ENCODE data around the gene PITPNM2. TPM values are rescaled to one million over a fixed set of nuclear protein-coding genes. Genes with fewer than 3 reads are reported as not detected.

Gene PITPNM2
- total and polyA plus RNA-seq, 2 experiments from 2014 or later = 0.82 to 3.0 TPM

DNA sequence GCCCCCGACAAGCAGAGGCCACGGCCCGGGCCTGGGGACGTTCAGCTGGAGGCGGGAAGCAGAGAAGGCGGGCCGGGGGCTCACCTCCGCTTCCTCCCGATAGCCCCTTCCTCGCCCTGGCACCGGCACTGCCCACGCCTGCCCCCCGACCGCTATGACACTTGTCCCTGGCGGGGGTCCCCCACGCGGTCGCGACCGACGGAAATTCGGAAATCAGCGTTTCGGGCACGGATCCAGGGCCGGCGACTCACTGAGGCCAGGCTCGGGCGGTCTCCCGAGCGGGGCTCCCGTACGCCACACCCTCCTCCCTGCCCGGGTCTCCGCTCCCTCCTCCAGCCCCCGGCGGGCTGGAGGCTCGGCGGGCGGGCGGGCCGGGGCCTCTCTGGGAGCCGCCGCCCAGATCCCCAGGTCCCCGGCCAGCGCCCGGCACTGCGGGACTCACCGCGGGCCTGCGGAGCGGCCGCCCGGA is 581 bp downstream of the PITPNM2 start:
- H4K20me1 ChIP-seq (replicated peaks; ENCODE audit: insufficient read depth) = 0 out of 2 replicates have a peak, but pooled peaks cover 5% of the 10 kb centered on the region
- no peak overlapping the region for H3K27ac ChIP-seq (ENCODE audit: low read depth)
- DNase-seq (ENCODE audit: low spot score) (peak; percentile 55), ATAC-seq (peak; percentile 41)
- Mint-ChIP-seq H3K27me3 (ENCODE audit: insufficient read depth, low read depth, poor library complexity) (peaks cover 36% of the 10 kb centered on the region), H3K4me1 (peaks cover 43% of the 10 kb centered on the region), H3K9me3 (0 out of 3 replicates have a peak, but pooled peaks cover 3% of the 10 kb centered on the region), H3K36me3 (ENCODE audit: low read depth) (peaks cover 2% of the 10 kb centered on the region; the same call in 1 of the 3 replicates), H3K4me3 (peak overlapping the region; percentile 80), H3K27ac (no peak overlapping the region)
- no peaks in the 10 kb centered on the region for H3K79me2 ChIP-seq (replicated peaks; ENCODE audit: insufficient read depth)
- peak overlapping the region; percentile 73 for H3K4me3 ChIP-seq
- peak overlapping the region; percentile 84 for H3K4me2 ChIP-seq
- H3K27me3 ChIP-seq (ENCODE audit: insufficient read depth) = peaks cover 52% of the 10 kb centered on the region
- TF ChIP-seq EZH2phosphoT487 (IDR thresholded peaks at IDR 0.05; ENCODE audit: unreplicated experiment) = peak; percentile 36
- TF ChIP-seq JUNB (IDR thresholded peaks at IDR 0.05; ENCODE audit: unreplicated experiment) = no peak
- peak overlapping the region; percentile 88 for H2AFZ ChIP-seq
- H3K36me3 ChIP-seq (ENCODE audit: insufficient read depth) = no peaks in the 10 kb centered on the region; the same call in 1 of the 2 replicates
- H3K4me1 ChIP-seq (ENCODE audit: insufficient read depth) = peaks cover 40% of the 10 kb centered on the region
- peaks cover 19% of the 10 kb centered on the region; the same call in 1 of the 2 replicates for H3F3A ChIP-seq (replicated peaks; ENCODE audit: low read depth)
- H3K9me2 ChIP-seq (ENCODE audit: insufficient read depth) = no peaks in the 10 kb centered on the region

DNA sequence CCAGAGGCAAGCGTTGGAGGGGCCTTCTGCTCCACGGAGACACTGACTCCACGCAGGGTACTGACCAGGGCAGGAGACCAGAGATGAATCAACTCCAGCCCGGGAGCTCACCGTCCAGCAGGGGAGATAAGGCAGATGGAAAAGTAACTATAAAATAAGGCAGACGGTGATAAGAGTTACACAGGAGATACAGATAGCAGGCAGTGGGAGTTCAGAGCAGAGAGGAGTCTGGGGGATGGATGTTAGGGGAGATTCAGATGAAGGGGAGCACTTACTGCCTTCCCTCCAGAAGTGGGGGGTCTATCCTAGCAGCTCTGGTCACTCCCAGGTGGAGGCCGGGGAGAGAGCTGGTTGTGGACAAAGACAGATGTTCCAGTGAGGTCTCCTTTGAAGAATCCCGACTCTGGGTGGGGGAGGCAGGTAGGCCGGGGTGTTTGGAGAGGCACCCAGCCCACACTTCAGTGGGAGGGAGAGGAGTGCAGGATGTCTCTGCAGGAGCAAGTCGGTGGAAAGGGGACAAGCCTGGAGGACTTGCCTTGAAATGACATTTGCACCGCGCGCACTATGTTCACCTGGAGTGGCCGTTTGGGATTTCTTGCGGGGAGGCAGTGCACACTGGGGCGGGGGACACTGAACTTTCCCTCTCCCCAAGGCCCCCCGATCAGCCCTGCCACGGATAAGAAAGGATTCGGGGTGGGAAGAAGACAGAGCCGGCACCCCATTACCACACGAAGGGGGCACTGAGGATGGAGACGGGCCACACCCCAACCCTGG is 1.2 kb downstream of the PITPNM2 start:
- H2AFZ ChIP-seq = peak overlapping the region; percentile 88
- peaks cover 35% of the 10 kb centered on the region for H3K4me1 ChIP-seq (ENCODE audit: insufficient read depth)
- 0 out of 2 replicates have a peak, but pooled peaks cover 5% of the 10 kb centered on the region for H4K20me1 ChIP-seq (replicated peaks; ENCODE audit: insufficient read depth)
- no peaks in the 10 kb centered on the region for H3K9me2 ChIP-seq (ENCODE audit: insufficient read depth)
- ATAC-seq (no peak), DNase-seq (ENCODE audit: low spot score) (peak; percentile 17)
- H3K4me2 ChIP-seq = peak overlapping the region; percentile 84
- peaks cover 36% of the 10 kb centered on the region for H3K27me3 Mint-ChIP-seq (ENCODE audit: insufficient read depth, low read depth, poor library complexity)
- TF ChIP-seq, protein P1, sequence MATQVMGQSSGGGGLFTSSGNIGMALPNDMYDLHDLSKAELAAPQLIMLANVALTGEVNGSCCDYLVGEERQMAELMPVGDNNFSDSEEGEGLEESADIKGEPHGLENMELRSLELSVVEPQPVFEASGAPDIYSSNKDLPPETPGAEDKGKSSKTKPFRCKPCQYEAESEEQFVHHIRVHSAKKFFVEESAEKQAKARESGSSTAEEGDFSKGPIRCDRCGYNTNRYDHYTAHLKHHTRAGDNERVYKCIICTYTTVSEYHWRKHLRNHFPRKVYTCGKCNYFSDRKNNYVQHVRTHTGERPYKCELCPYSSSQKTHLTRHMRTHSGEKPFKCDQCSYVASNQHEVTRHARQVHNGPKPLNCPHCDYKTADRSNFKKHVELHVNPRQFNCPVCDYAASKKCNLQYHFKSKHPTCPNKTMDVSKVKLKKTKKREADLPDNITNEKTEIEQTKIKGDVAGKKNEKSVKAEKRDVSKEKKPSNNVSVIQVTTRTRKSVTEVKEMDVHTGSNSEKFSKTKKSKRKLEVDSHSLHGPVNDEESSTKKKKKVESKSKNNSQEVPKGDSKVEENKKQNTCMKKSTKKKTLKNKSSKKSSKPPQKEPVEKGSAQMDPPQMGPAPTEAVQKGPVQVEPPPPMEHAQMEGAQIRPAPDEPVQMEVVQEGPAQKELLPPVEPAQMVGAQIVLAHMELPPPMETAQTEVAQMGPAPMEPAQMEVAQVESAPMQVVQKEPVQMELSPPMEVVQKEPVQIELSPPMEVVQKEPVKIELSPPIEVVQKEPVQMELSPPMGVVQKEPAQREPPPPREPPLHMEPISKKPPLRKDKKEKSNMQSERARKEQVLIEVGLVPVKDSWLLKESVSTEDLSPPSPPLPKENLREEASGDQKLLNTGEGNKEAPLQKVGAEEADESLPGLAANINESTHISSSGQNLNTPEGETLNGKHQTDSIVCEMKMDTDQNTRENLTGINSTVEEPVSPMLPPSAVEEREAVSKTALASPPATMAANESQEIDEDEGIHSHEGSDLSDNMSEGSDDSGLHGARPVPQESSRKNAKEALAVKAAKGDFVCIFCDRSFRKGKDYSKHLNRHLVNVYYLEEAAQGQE (IDR thresholded peaks at IDR 0.05; ENCODE audit: unreplicated experiment) = no peak
- TF ChIP-seq, protein P2, sequence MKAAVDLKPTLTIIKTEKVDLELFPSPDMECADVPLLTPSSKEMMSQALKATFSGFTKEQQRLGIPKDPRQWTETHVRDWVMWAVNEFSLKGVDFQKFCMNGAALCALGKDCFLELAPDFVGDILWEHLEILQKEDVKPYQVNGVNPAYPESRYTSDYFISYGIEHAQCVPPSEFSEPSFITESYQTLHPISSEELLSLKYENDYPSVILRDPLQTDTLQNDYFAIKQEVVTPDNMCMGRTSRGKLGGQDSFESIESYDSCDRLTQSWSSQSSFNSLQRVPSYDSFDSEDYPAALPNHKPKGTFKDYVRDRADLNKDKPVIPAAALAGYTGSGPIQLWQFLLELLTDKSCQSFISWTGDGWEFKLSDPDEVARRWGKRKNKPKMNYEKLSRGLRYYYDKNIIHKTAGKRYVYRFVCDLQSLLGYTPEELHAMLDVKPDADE (IDR thresholded peaks at IDR 0.05) = no peak
- TF ChIP-seq EZH2 (IDR thresholded peaks at IDR 0.05; ENCODE audit: low read depth, unreplicated experiment) (peak; percentile 52), ZNF331 (CRISPR knock-in tag; IDR thresholded peaks at IDR 0.05; ENCODE audit: low read depth) (no peak)
- H3K79me2 ChIP-seq (replicated peaks; ENCODE audit: insufficient read depth) = no peaks in the 10 kb centered on the region
- peaks cover 2% of the 10 kb centered on the region; the same call in 1 of the 3 replicates for H3K36me3 Mint-ChIP-seq (ENCODE audit: low read depth)
- H3K9me3 Mint-ChIP-seq = 0 out of 3 replicates have a peak, but pooled peaks cover 3% of the 10 kb centered on the region
- peaks cover 52% of the 10 kb centered on the region for H3K27me3 ChIP-seq (ENCODE audit: insufficient read depth)
- no peaks in the 10 kb centered on the region; the same call in 1 of the 2 replicates for H3K36me3 ChIP-seq (ENCODE audit: insufficient read depth)
- H3K4me3 ChIP-seq = peak overlapping the region; percentile 73
- no peak overlapping the region for H3K27ac Mint-ChIP-seq
- H3K4me3 Mint-ChIP-seq = peak overlapping the region; percentile 80
- H3K4me1 Mint-ChIP-seq = peaks cover 41% of the 10 kb centered on the region
- H3F3A ChIP-seq (replicated peaks; ENCODE audit: low read depth) = peaks cover 19% of the 10 kb centered on the region; the same call in 1 of the 2 replicates
- no peak overlapping the region for H3K27ac ChIP-seq (ENCODE audit: low read depth)

Data from GM23338 (cell line).